ENCODE data around the gene UBAC2. TPM values are rescaled to one million over a fixed set of nuclear protein-coding genes. Genes with fewer than 3 reads are reported as not detected.
A peak's percentile ranks its signal among the peaks of the same experiment; 100 is the strongest.

UBAC2 gene
- total RNA-seq, 4 donors from 2014 or later, result 43.5 to 59.6 (median 52.0) TPM

DNA sequence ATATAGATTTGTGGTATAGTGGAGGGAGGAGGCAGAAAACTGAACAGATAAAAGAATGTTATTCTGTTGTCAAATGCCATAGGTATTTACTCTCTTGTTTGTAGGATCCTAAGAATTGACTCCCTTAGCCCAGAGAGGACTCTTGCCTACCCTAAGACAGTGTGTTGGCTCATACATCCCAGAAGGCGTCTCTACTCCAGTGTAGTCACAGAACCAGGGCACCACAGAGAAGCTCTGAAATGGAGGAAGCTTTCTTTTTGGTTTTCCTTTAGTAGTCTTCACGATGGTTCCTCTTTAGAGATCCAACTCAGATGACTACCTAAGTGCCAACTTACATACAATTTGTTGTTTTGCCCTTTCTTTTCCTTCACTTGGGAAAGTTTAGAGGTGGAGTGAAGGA is 92.5 kb downstream of the UBAC2 start:
- Histone ChIP-seq H3K4me1 (peaks cover 0 to 13% (median 3%) of the 10 kb centered on the region in 4 donors), H3K36me3 (no peaks in the 10 kb centered on the region), H3K27me3 (no peaks in the 10 kb centered on the region), H3K4me3 (no peak overlapping the region), H3K27ac (no peak overlapping the region), H3K9me3 (no peaks in the 10 kb centered on the region)
- no peak for TF ChIP-seq POLR2A (IDR thresholded peaks at IDR 0.05)
- TF ChIP-seq, protein P1, sequence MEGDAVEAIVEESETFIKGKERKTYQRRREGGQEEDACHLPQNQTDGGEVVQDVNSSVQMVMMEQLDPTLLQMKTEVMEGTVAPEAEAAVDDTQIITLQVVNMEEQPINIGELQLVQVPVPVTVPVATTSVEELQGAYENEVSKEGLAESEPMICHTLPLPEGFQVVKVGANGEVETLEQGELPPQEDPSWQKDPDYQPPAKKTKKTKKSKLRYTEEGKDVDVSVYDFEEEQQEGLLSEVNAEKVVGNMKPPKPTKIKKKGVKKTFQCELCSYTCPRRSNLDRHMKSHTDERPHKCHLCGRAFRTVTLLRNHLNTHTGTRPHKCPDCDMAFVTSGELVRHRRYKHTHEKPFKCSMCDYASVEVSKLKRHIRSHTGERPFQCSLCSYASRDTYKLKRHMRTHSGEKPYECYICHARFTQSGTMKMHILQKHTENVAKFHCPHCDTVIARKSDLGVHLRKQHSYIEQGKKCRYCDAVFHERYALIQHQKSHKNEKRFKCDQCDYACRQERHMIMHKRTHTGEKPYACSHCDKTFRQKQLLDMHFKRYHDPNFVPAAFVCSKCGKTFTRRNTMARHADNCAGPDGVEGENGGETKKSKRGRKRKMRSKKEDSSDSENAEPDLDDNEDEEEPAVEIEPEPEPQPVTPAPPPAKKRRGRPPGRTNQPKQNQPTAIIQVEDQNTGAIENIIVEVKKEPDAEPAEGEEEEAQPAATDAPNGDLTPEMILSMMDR (IDR thresholded peaks at IDR 0.05), result no peak
- peak in 1 of 2 donors; percentile 11 for TF ChIP-seq EP300 (IDR thresholded peaks at IDR 0.05)
- DNase-seq (ENCODE audit: low spot score in 2 of 2), result no peak
- WGBS, 2 donors, result 87 to 90% methylated on average over 2 of the region's 2 CpGs

DNA sequence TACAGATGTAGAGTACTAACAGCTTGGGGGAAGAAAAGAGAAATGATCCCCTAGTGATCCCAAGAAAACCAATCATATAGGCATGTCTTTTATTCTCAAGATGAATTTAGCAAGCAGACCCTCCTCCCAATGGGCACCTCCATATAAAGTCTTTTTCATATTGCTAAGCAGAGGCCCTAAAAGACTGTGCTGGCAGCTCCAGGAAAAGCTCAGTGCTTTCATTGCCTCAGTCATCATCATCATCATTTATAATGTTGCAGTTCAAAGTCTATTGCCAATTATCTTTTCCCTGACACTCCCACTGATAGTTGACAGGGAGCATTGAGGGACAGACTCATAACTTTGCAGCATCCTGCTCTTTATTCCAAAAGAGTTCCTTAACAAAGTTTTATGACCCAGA is 93.5 kb downstream of the UBAC2 start:
- DNase-seq (ENCODE audit: low spot score in 2 of 2), result no peak
- no peak for TF ChIP-seq POLR2A (IDR thresholded peaks at IDR 0.05)
- TF ChIP-seq, protein P1 (IDR thresholded peaks at IDR 0.05), result no peak
- no peak for TF ChIP-seq EP300 (IDR thresholded peaks at IDR 0.05)
- peaks cover 0 to 11% (median 2%) of the 10 kb centered on the region in 4 donors for H3K4me1 ChIP-seq

DNA sequence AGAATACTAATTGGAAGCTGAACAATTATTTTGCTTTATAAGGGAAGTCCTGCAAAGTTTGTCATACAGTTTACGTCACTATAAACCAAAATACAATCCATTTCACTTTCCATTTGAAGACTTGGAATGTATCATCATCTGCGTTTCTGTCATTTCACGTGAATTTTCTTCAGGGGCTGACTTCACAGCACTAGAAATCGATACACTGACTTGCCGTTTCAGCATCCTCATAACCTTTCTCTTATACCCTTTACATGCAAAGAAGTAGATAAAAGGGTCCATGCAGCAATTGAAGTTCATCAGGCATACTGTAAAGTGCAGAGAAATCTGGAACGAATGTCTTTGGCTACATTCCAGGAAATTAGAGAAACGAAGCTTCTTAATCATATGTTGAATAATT is 94.3 kb downstream of the UBAC2 start:
- Histone ChIP-seq H3K36me3 (no peaks in the 10 kb centered on the region), H3K9me3 (no peaks in the 10 kb centered on the region), H3K27me3 (no peaks in the 10 kb centered on the region), H3K27ac (no peak overlapping the region), H3K4me1 (peaks cover 0 to 11% (median 1%) of the 10 kb centered on the region in 4 donors), H3K4me3 (no peak overlapping the region)
- WGBS, 2 donors, result 74 to 75% methylated on average over 7 of the region's 7 CpGs
- no peak for DNase-seq (ENCODE audit: low spot score in 2 of 2)
- TF ChIP-seq POLR2A (IDR thresholded peaks at IDR 0.05), result no peak
- TF ChIP-seq EP300 (IDR thresholded peaks at IDR 0.05), result no peak
- TF ChIP-seq, protein P1 (IDR thresholded peaks at IDR 0.05), result no peak

More for the DNA sequence above, 93.5 kb downstream of the UBAC2 start:
- Histone ChIP-seq H3K27ac (no peak overlapping the region), H3K4me3 (no peak overlapping the region), H3K27me3 (no peaks in the 10 kb centered on the region), H3K9me3 (no peaks in the 10 kb centered on the region), H3K36me3 (no peaks in the 10 kb centered on the region)

DNA sequence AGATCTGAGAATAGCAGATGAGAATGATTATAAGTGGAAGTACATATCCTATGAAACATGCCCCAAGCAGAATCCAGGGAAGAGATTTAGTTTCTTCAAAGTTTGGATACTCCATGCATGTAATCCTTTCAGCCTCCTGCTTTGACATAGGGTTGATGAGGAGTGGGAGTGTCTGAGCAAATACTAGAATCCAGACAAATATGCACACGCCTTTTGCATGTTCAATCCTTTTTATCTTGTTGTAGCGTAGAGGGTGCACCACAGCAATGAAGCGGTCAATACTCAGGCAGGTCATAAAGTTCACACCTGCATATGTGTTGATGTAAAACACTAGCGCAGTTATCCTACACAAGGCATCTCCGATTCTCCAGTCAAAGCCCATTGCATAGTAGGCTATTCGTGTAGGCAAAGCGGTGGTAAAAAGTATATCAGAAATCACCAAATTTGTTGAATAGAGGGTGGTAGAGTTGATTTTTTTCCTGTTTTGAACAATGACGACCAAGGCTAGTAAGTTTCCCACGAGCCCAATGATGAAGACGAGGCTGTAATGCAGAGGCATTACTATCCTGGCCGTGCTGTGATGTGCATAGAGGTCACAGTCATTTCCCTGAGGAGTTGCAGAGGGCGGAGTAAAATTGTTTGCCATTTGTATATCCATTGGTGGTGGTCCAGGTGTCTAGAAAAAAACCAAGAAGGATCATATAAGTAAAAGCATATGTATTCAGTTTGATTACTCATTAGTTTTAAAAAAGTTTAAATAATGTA is 95.0 kb downstream of the UBAC2 start:
- TF ChIP-seq, protein P1 (IDR thresholded peaks at IDR 0.05), result no peak
- TF ChIP-seq EP300 (IDR thresholded peaks at IDR 0.05) (no peak), POLR2A (IDR thresholded peaks at IDR 0.05) (no peak)
- H3K9me3 ChIP-seq, result no peaks in the 10 kb centered on the region
- DNase-seq (ENCODE audit: low spot score in 2 of 2), result no peak
- no peaks in the 10 kb centered on the region for H3K36me3 ChIP-seq
- no peak overlapping the region for H3K4me3 ChIP-seq
- H3K27ac ChIP-seq, result no peak overlapping the region
- WGBS, 2 donors, result 88 to 92% methylated on average over 12 of the region's 12 CpGs
- H3K27me3 ChIP-seq, result no peaks in the 10 kb centered on the region
- peaks cover 0 to 11% (median 0%) of the 10 kb centered on the region in 4 donors for H3K4me1 ChIP-seq

DNA sequence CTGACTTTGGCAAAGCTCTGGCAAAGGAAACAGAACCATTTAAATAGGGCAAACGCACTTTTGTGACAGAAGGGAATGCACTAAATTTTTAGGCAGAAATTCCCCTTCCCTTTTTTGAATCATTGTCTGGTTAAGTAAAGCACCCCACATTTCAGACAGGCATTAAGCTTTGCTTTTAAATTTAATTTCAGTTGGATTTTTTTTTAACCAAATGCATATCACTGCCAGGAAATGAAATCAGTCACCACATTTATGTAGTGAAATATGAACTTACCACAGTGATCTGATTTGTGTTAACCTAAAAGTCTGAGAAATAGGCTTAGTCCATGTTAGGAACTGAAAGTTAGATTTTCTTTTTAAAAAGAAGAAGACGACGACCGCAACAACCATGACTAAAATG is 95.7 kb downstream of the UBAC2 start:
- H3K9me3 ChIP-seq, result no peaks in the 10 kb centered on the region
- peaks cover 0 to 11% (median 0%) of the 10 kb centered on the region in 4 donors for H3K4me1 ChIP-seq
- WGBS, 2 donors, result 71 to 87% methylated on average over 4 of the region's 4 CpGs
- no peaks in the 10 kb centered on the region for H3K27me3 ChIP-seq
- no peak for DNase-seq (ENCODE audit: low spot score in 2 of 2)
- no peaks in the 10 kb centered on the region for H3K36me3 ChIP-seq
- no peak overlapping the region for H3K27ac ChIP-seq
- TF ChIP-seq EP300 (IDR thresholded peaks at IDR 0.05) (no peak), POLR2A (IDR thresholded peaks at IDR 0.05) (no peak)
- TF ChIP-seq, protein P1 (IDR thresholded peaks at IDR 0.05), result no peak
- H3K4me3 ChIP-seq, result no peak overlapping the region

Data from tibial nerve (tissue), 4 donors.